Glutamatergic neuron (in vitro differentiated cells): ENCODE measurements around the gene ZCCHC10. TPM values are rescaled to one million over a fixed set of nuclear protein-coding genes. Genes with fewer than 3 reads are reported as not detected.
"Not testable (repeated sequence)": the region's sequence is repeated elsewhere in the genome, so short reads cannot be mapped to it uniquely, and the experiment has no call there.

Experiments used
- DNase-seq: peaks from one replicate; pipeline ENCODE4 v3.0.0; 2022
- H3K27ac Mint-ChIP-seq: one replicate; pipeline ENCODE4 v1.8.0; 2020; ENCODE audit warnings: mild to moderate bottlenecking, mixed read lengths, inconsistent platforms; ENCODE audit not compliant: unreplicated experiment
- H3K27me3 Mint-ChIP-seq: one replicate; pipeline ENCODE4 v1.8.0; 2020; ENCODE audit warnings: mild to moderate bottlenecking, moderate library complexity, mixed read lengths, inconsistent platforms; ENCODE audit not compliant: unreplicated experiment
- H3K36me3 Mint-ChIP-seq: one replicate; pipeline ENCODE4 v1.8.0; 2020; ENCODE audit warnings: mild to moderate bottlenecking, mixed read lengths, inconsistent platforms; ENCODE audit not compliant: unreplicated experiment
- H3K4me1 Mint-ChIP-seq: one replicate; pipeline ENCODE4 v1.8.0; 2020; ENCODE audit warnings: mild to moderate bottlenecking, low read depth, mixed read lengths, inconsistent platforms; ENCODE audit not compliant: unreplicated experiment
- H3K4me3 Mint-ChIP-seq: one replicate; pipeline ENCODE4 v1.8.0; 2020; ENCODE audit warnings: mild to moderate bottlenecking, mixed read lengths, inconsistent platforms; ENCODE audit not compliant: unreplicated experiment
- H3K9me3 Mint-ChIP-seq: one replicate; pipeline ENCODE4 v1.8.0; 2020; ENCODE audit warnings: mild to moderate bottlenecking, moderate library complexity, mixed read lengths, inconsistent platforms; ENCODE audit not compliant: unreplicated experiment
- CTCF ChIP-seq: fragments of 200-600 bp; sonication (generic); IDR thresholded peaks from one replicate; pipeline ENCODE4 v1.5.0; 2021; ENCODE audit not compliant: partially characterized antibody, unreplicated experiment
- total RNA-seq: library from RNA; stranded (reverse); fragmentation: NEBNext Ultra II Directional; extraction: Animal tissue kit (Norgen Biotek cat#: 25700); gene quantifications from one replicate; pipeline ENCODE4 v1.2.1, GENCODE V29; 2021; ENCODE audit not compliant: unreplicated experiment

The ZCCHC10 gene
- total RNA-seq, 1 donor from 2014 or later = 26.1 TPM

GRCh38 chr5:132996307-132996706 lies 30.0 kb downstream of the ZCCHC10 start:
- Mint-ChIP-seq H3K27me3 (no peaks in the 10 kb centered on the region), H3K9me3 (no peaks in the 10 kb centered on the region), H3K27ac (no peak overlapping the region), H3K4me3 (no peak overlapping the region), H3K4me1 (no peaks in the 10 kb centered on the region), H3K36me3 (no peaks in the 10 kb centered on the region)
- TF ChIP-seq CTCF = no peak
- no peak for DNase-seq

- H3K27me3 Mint-ChIP-seq = no peaks in the 10 kb centered on the region
- no peak overlapping the region for H3K27ac Mint-ChIP-seq
- no peak overlapping the region for H3K4me3 Mint-ChIP-seq
- no peaks in the 10 kb centered on the region for H3K4me1 Mint-ChIP-seq
- no peaks in the 10 kb centered on the region for H3K9me3 Mint-ChIP-seq
- no peak for TF ChIP-seq CTCF
- peaks cover 6% of the 10 kb centered on the region for H3K36me3 Mint-ChIP-seq
- DNase-seq = no peak
Observed at GRCh38 chr5:132987531-132988408, 38.6 kb downstream of the ZCCHC10 start.

GRCh38 chr5:132982971-132983370 lies 43.4 kb downstream of the ZCCHC10 start:
- H3K4me3 Mint-ChIP-seq, DNase-seq, H3K27me3 Mint-ChIP-seq, H3K4me1 Mint-ChIP-seq, H3K27ac Mint-ChIP-seq, H3K9me3 Mint-ChIP-seq: not testable (repeated sequence)
- peaks cover 10% of the 10 kb centered on the region for H3K36me3 Mint-ChIP-seq

- Mint-ChIP-seq H3K9me3 (peaks cover 5% of the 10 kb centered on the region), H3K4me3 (no peak overlapping the region), H3K27ac (no peak overlapping the region), H3K4me1 (no peaks in the 10 kb centered on the region), H3K36me3 (peaks cover 15% of the 10 kb centered on the region), H3K27me3 (peaks cover 4% of the 10 kb centered on the region)
- TF ChIP-seq CTCF = no peak
- no peak for DNase-seq
Observed at GRCh38 chr5:132981288-132981687, 45.1 kb downstream of the ZCCHC10 start.

- peaks cover 5% of the 10 kb centered on the region for H3K9me3 Mint-ChIP-seq
- H3K36me3 Mint-ChIP-seq = peaks cover 15% of the 10 kb centered on the region
- DNase-seq = no peak
- H3K27ac Mint-ChIP-seq = no peak overlapping the region
- TF ChIP-seq CTCF = no peak
- H3K4me1 Mint-ChIP-seq = no peaks in the 10 kb centered on the region
- peaks cover 4% of the 10 kb centered on the region for H3K27me3 Mint-ChIP-seq
- no peak overlapping the region for H3K4me3 Mint-ChIP-seq
Observed at GRCh38 chr5:132979976-132980375, 46.4 kb downstream of the ZCCHC10 start.
